Heart left ventricle (tissue), 16 donors: ENCODE measurements around the gene ADAMTSL5. TPM values are rescaled to one million over a fixed set of nuclear protein-coding genes. Genes with fewer than 3 reads are reported as not detected.

Experiments used
- ATAC-seq, 4 donors: fragments of 200-7000 bp; cut with Tn5 transposase; one replicate each; pipeline ENCODE4 v1.9.1; 2020 to 2022; ENCODE audit warnings: moderate library complexity in 4 of 4, mild to moderate bottlenecking in 3 of 4, moderate number of reproducible peaks in 1 of 4
- DNase-seq, 5 donors: peaks; one replicate each; pipeline ENCODE4 v3.0.0-alpha.2; 2020
- H3K27ac ChIP-seq, 12 donors: fragments of 200-600 bp; sonication (generic) in 4 of 12; one replicate each; pipeline versions ENCODE4 v1.5.0 to v1.8.0; 2016 to 2022; ENCODE audit warnings: mild to moderate bottlenecking in 2 of 12
- H3K27me3 ChIP-seq, 9 donors: fragments of 200-600 bp; sonication (generic) in 2 of 9; one replicate each; pipeline versions ENCODE4 v1.5.1 to v1.8.0; 2016 to 2022; ENCODE audit warnings: mild to moderate bottlenecking in 3 of 9
- H3K36me3 ChIP-seq, 9 donors: fragments of 200-600 bp; sonication (generic) in 2 of 9; one replicate each; pipeline versions ENCODE4 v1.5.0 to v1.8.0; 2018 to 2022; ENCODE audit warnings: mild to moderate bottlenecking in 2 of 9
- H3K4me1 ChIP-seq, 12 donors: fragments of 200-600 bp; sonication (generic) in 4 of 12; one replicate each; pipeline versions ENCODE4 v1.5.0 to v1.8.0; 2016 to 2022; ENCODE audit warnings: mild to moderate bottlenecking in 3 of 12
- H3K4me3 ChIP-seq, 12 donors: fragments of 200-600 bp; sonication (generic) in 4 of 12; one replicate each; pipeline versions ENCODE4 v1.5.0 to v1.8.0; 2017 to 2022; ENCODE audit warnings: mild to moderate bottlenecking in 9 of 12, moderate library complexity in 4 of 12
- H3K9me3 ChIP-seq, 12 donors: fragments of 200-600 bp; sonication (generic) in 4 of 12; one replicate each; pipeline versions ENCODE4 v1.5.0 to v1.8.0; 2016 to 2022; ENCODE audit warnings: mild to moderate bottlenecking in 1 of 12
- CTCF ChIP-seq, 12 donors: fragments of 200-600 bp; sonication (generic) in 4 of 12; IDR thresholded peaks; one replicate each; pipeline versions ENCODE4 v1.5.0 to v1.8.0; 2018 to 2022; ENCODE audit warnings: antibody characterized with exemption in 12 of 12, mild to moderate bottlenecking in 5 of 12
- POLR2A ChIP-seq, 2 donors: fragments of 450-650 bp; IDR thresholded peaks; one replicate each; pipeline ENCODE4 v1.6.1; 2017; ENCODE audit warnings: antibody characterized with exemption in 2 of 2, mild to moderate bottlenecking in 2 of 2, moderate library complexity in 2 of 2
- WGBS, 4 donors: extraction: QIAGEN DNeasy Blood & Tissue Kit in 2 of 4; methylation state at CpG; one replicate each; pipeline versions ENCODE4 v1.1.5 to v1.1.7; 2013 to 2018; 5-methylcytosine and 5-hydroxymethylcytosine counted together
- intact Hi-C, 10 donors: fragments of 100-400 bp; cut with DNase I; formaldehyde crosslinking; loops; one replicate each; pipeline versions ENCODE4 v1.11.1 to v1.14.2; 2022
- polyA plus RNA-seq, 2 donors: library from polyadenylated mRNA; stranded (reverse); fragments of 200-250 nt; gene quantifications; one replicate each; pipeline ENCODE4 v1.2.3, GENCODE V29; 2013
- total RNA-seq, 9 donors: library from RNA; depleted of rRNA in 2 of 9; stranded (reverse); fragments of >200 nt in 2 of 9; fragmentation: NEBNext Ultra II Directional in 3 of 9; extraction: Animal tissue kit (Norgen Biotek cat#: 25700) in 3 of 9; gene quantifications; one replicate each; pipeline versions ENCODE4 v1.1.0 to v1.2.4, GENCODE V29; 2016 to 2023
- donor health status: ischemic (EF 13 %, LVEDD 7.1; RV severe dilation, severe dysfunction).
- donor health status: healthy with polysubstance abuse.
- donor health status: DM: no; HTN: yes; CAD: no.
- donor health status: DM: no; HTN: no; CAD: no.
- donor health status: ischemic (EF 25% LVEDD 6.9; RV normal size, moderate dysfunction).
- donor health status: ischemic (EF 25% LVEDD 5.7; RV mildly dilated, moderate dysfunction).
- donor health status: healthy.
- donor health status: DM: yes; HTN: yes; CAD: no.
- donor health status: ischemic (EF 35%, LVEDD 5.7; RV mildly dilated, moderate dysfunction).
- donor health status: nonischemic (EF 11% LVEDD 7.7; RV severe dilation, severe dysfunction).
- donor health status: DM: yes; HTN: yes; CAD: no.
- donor health status: PGD.
- donor health status: ischemic (EF 29% LVEDD 5.4; RV normal size, mild dysfunction).
- donor health status: nonischemic (EF 23%, LVEDD 6.1; RV moderate dilation, normal function).

The ADAMTSL5 gene
- total and polyA plus RNA-seq, 11 donors: 20.8 to 53.6 (median 30.2) TPM

GRCh38 chr19:1511318-1512317 is 1.2 kb downstream of the ADAMTSL5 start:
- H3K36me3 ChIP-seq: peaks cover 0 to 6% (median 0%) of the 10 kb centered on the region in 9 donors
- peaks cover 0 to 35% (median 5%) of the 10 kb centered on the region in 9 donors for H3K27me3 ChIP-seq
- H3K4me3 ChIP-seq: peak overlapping the region in 10 of 12 donors; percentile 51 to 83 (median 62)
- peaks cover 0 to 59% (median 15%) of the 10 kb centered on the region in 12 donors for H3K4me1 ChIP-seq
- peaks cover 0 to 6% (median 0%) of the 10 kb centered on the region in 12 donors for H3K9me3 ChIP-seq
- ATAC-seq: no peak
- DNase-seq: no peak
- WGBS, 4 donors: 50 to 67% (median 55%) methylated on average over 17 to 22 of the region's 22 CpGs
- peak overlapping the region in 9 of 12 donors; percentile 84 to 97 (median 90) for H3K27ac ChIP-seq
- intact Hi-C loops: loop anchor here in 2 of 10 donors (5.0 to 10.0 kb wide), 2 partner anchors 64 to 237 kb away; partner anchors contain the start of gene FAM174C (in 1 of the 2)
- TF ChIP-seq POLR2A (IDR thresholded peaks at IDR 0.05) (no peak), CTCF (IDR thresholded peaks at IDR 0.05) (no peak)

- intact Hi-C loops: loop anchor here in 2 of 10 donors (5.0 to 10.0 kb wide), 2 partner anchors 64 to 236 kb away; partner anchors contain the start of gene FAM174C (in 1 of the 2)
- Histone ChIP-seq H3K9me3 (peaks cover 0 to 6% (median 0%) of the 10 kb centered on the region in 12 donors), H3K4me3 (no peak overlapping the region), H3K27me3 (peaks cover 0 to 35% (median 5%) of the 10 kb centered on the region in 9 donors), H3K4me1 (peaks cover 0 to 59% (median 15%) of the 10 kb centered on the region in 12 donors), H3K27ac (peak overlapping the region in 2 of 12 donors; percentile 24 to 26), H3K36me3 (peaks cover 0 to 7% (median 0%) of the 10 kb centered on the region in 9 donors)
- ATAC-seq: no peak
- TF ChIP-seq CTCF (IDR thresholded peaks at IDR 0.05): no peak
- TF ChIP-seq POLR2A (IDR thresholded peaks at IDR 0.05): no peak
- DNase-seq: no peak
- 47 to 76% (median 58%) methylated on average over 8 to 9 of the region's 9 CpGs for WGBS, 4 donors
These were observed 2.0 kb downstream of the ADAMTSL5 start for GRCh38 chr19:1510807-1511206.

GRCh38 chr19:1510442-1510806 is 2.4 kb downstream of the ADAMTSL5 start:
- Histone ChIP-seq H3K4me1 (peaks cover 0 to 59% (median 15%) of the 10 kb centered on the region in 12 donors), H3K4me3 (no peak overlapping the region), H3K27ac (peak overlapping the region in 2 of 12 donors; percentile 24 to 26), H3K27me3 (peaks cover 0 to 35% (median 5%) of the 10 kb centered on the region in 9 donors), H3K9me3 (peaks cover 0 to 6% (median 0%) of the 10 kb centered on the region in 12 donors), H3K36me3 (peaks cover 0 to 10% (median 3%) of the 10 kb centered on the region in 9 donors)
- DNase-seq: no peak
- 47 to 65% (median 52%) methylated on average over 15 to 25 of the region's 25 CpGs for WGBS, 4 donors
- TF ChIP-seq CTCF (IDR thresholded peaks at IDR 0.05) (no peak), POLR2A (IDR thresholded peaks at IDR 0.05) (no peak)
- no peak for ATAC-seq
- intact Hi-C loops: loop anchor here in 2 of 10 donors (5.0 to 10.0 kb wide), 2 partner anchors 63 to 236 kb away; partner anchors contain the start of gene FAM174C (in 1 of the 2)
